Small intestine (tissue), 7 donors: ENCODE data around the gene SPRY4. TPM values are rescaled to one million over a fixed set of nuclear protein-coding genes. Genes with fewer than 3 reads are reported as not detected.
"Not testable (repeated sequence)": the region's sequence is repeated elsewhere in the genome, so short reads cannot be mapped to it uniquely, and the experiment has no call there.

Experiments used
- DNase-seq, 2 donors: peaks; one replicate each; pipeline versions ENCODE4 v3.0.0 to v3.0.0-alpha.2; 2013
- FAIRE-seq: peaks from 2 replicates; lab custom pipeline; 2012; peaks lifted over from hg19 to GRCh38; lab: Jason Lieb, UNC
- H3K27ac ChIP-seq, 3 donors: one replicate each; pipeline ENCODE4 v1.5.1; 2013; ENCODE audit warnings: low read length in 2 of 3, mild to moderate bottlenecking in 2 of 3, control low read depth in 1 of 3, inconsistent platforms in 1 of 3, low read depth in 1 of 3, moderate library complexity in 1 of 3
- H3K27me3 ChIP-seq, 3 donors: one replicate each; pipeline ENCODE4 v1.6.1; 2013; ENCODE audit warnings: low read length in 3 of 3, inconsistent platforms in 1 of 3; ENCODE audit not compliant: control insufficient read depth in 3 of 3, insufficient read depth in 3 of 3
- H3K36me3 ChIP-seq, 3 donors: one replicate each; pipeline ENCODE4 v1.6.1; 2013; ENCODE audit warnings: low read length in 3 of 3, inconsistent platforms in 1 of 3, low read depth in 1 of 3, mild to moderate bottlenecking in 1 of 3, moderate library complexity in 1 of 3; ENCODE audit not compliant: control insufficient read depth in 3 of 3, insufficient read depth in 2 of 3
- H3K4me1 ChIP-seq, 3 donors: one replicate each; pipeline ENCODE4 v1.6.1; 2013; ENCODE audit warnings: low read length in 2 of 3, inconsistent platforms in 1 of 3, low read depth in 1 of 3, mild to moderate bottlenecking in 1 of 3, moderate library complexity in 1 of 3; ENCODE audit not compliant: control insufficient read depth in 3 of 3, insufficient read depth in 2 of 3
- H3K4me3 ChIP-seq, 3 donors: one replicate each; pipeline ENCODE4 v1.5.1; 2013; ENCODE audit warnings: low read length in 3 of 3, control low read depth in 1 of 3, inconsistent platforms in 1 of 3, low read depth in 1 of 3, mild to moderate bottlenecking in 1 of 3, moderate library complexity in 1 of 3
- H3K9me3 ChIP-seq, 2 donors: one replicate each; pipeline ENCODE4 v1.6.1; 2013; ENCODE audit warnings: low read depth in 1 of 2, low read length in 1 of 2; ENCODE audit not compliant: control insufficient read depth in 2 of 2, insufficient read depth in 1 of 2
- WGBS, 3 donors: extraction: QIAGEN DNeasy Blood & Tissue Kit; methylation state at CpG; one replicate each; pipeline ENCODE4 v1.1.7; 2013; 5-methylcytosine and 5-hydroxymethylcytosine counted together
- polyA plus RNA-seq, 4 donors: library from polyadenylated mRNA; stranded (reverse) in 3 of 4; unstranded in 1 of 4; fragments of 200-250 nt in 3 of 4; fragments of 120-200 nt in 1 of 4; gene quantifications; one replicate each; pipeline versions ENCODE4 v1.2.1 to v1.2.3, GENCODE V29; 2013
- donor health status: healthy with polysubstance abuse.
- donor health status: control.
- donor health status: control.
- donor health status: Bipolar disorder and iron deficiency.
- donor health status: healthy.

Gene SPRY4
- polyA plus RNA-seq, 4 donors = 1.4 to 37.0 (median 6.9) TPM

GRCh38 chr5:142301540-142301939 lies 23.3 kb downstream of the SPRY4 start:
- no peak overlapping the region for H3K4me3 ChIP-seq
- 4 to 31% (median 18%) methylated on average over 4 of the region's 4 CpGs for WGBS, 3 donors
- FAIRE-seq (no peak), DNase-seq (peak; percentile 44 to 73)
- H3K9me3 ChIP-seq = peaks cover 0 to 2% of the 10 kb centered on the region in 2 donors
- H3K27ac ChIP-seq = peak overlapping the region in 1 of 3 donors; percentile 49
- H3K36me3 ChIP-seq = no peaks in the 10 kb centered on the region
- H3K4me1 ChIP-seq = peaks cover 1 to 44% (median 14%) of the 10 kb centered on the region in 3 donors
- no peaks in the 10 kb centered on the region for H3K27me3 ChIP-seq

- no peak for FAIRE-seq
- no peaks in the 10 kb centered on the region for H3K36me3 ChIP-seq
- H3K9me3 ChIP-seq = peaks cover 0 to 2% of the 10 kb centered on the region in 2 donors
- DNase-seq = no peak
- H3K4me3 ChIP-seq = no peak overlapping the region
- WGBS, 3 donors = 89 to 94% (median 91%) methylated on average over 8 of the region's 8 CpGs
- peaks cover 0 to 36% (median 14%) of the 10 kb centered on the region in 3 donors for H3K4me1 ChIP-seq
- peak overlapping the region in 1 of 3 donors; percentile 49 for H3K27ac ChIP-seq
- H3K27me3 ChIP-seq = no peaks in the 10 kb centered on the region
These were observed 24.1 kb downstream of the SPRY4 start for GRCh38 chr5:142300677-142301076.

GRCh38 chr5:142298789-142299188 lies 26.0 kb downstream of the SPRY4 start:
- no peak overlapping the region for H3K27ac ChIP-seq
- 15 to 62% (median 29%) methylated on average over 6 of the region's 6 CpGs for WGBS, 3 donors
- no peaks in the 10 kb centered on the region for H3K36me3 ChIP-seq
- peaks cover 0 to 28% (median 6%) of the 10 kb centered on the region in 3 donors for H3K4me1 ChIP-seq
- no peak for FAIRE-seq
- DNase-seq = peak; percentile 72 to 77
- H3K27me3 ChIP-seq = no peaks in the 10 kb centered on the region
- no peak overlapping the region for H3K4me3 ChIP-seq
- peaks cover 0 to 2% of the 10 kb centered on the region in 2 donors for H3K9me3 ChIP-seq

- WGBS, 3 donors = 87 to 98% (median 89%) methylated on average over 5 of the region's 5 CpGs
- not testable (repeated sequence) for H3K4me3 ChIP-seq, FAIRE-seq, DNase-seq, H3K36me3 ChIP-seq, H3K27me3 ChIP-seq, H3K27ac ChIP-seq, H3K9me3 ChIP-seq
- peaks cover 0 to 28% (median 6%) of the 10 kb centered on the region in 3 donors for H3K4me1 ChIP-seq
These were observed 27.0 kb downstream of the SPRY4 start for GRCh38 chr5:142297786-142298185.

GRCh38 chr5:142296914-142297417 lies 27.9 kb downstream of the SPRY4 start:
- no peak for DNase-seq
- peak overlapping the region in 2 of 3 donors; percentile 9 to 53 for H3K27ac ChIP-seq
- H3K9me3 ChIP-seq = peaks cover 0 to 2% of the 10 kb centered on the region in 2 donors
- WGBS, 3 donors = 52 to 81% (median 74%) methylated on average over 7 of the region's 7 CpGs
- peaks cover 0 to 24% (median 3%) of the 10 kb centered on the region in 3 donors for H3K4me1 ChIP-seq
- H3K27me3 ChIP-seq = no peaks in the 10 kb centered on the region
- no peak for FAIRE-seq
- no peak overlapping the region for H3K4me3 ChIP-seq
- no peaks in the 10 kb centered on the region for H3K36me3 ChIP-seq

- no peak for FAIRE-seq
- H3K27me3 ChIP-seq = no peaks in the 10 kb centered on the region
- peak overlapping the region in 2 of 3 donors; percentile 9 to 53 for H3K27ac ChIP-seq
- H3K4me1 ChIP-seq = peaks cover 0 to 17% (median 2%) of the 10 kb centered on the region in 3 donors
- no peaks in the 10 kb centered on the region for H3K36me3 ChIP-seq
- no peak for DNase-seq
- H3K4me3 ChIP-seq = no peak overlapping the region
- peaks cover 0 to 2% of the 10 kb centered on the region in 2 donors for H3K9me3 ChIP-seq
- WGBS, 3 donors = 65 to 84% (median 69%) methylated on average over 8 of the region's 8 CpGs
These were observed 28.6 kb downstream of the SPRY4 start for GRCh38 chr5:142295960-142296860.

- H3K4me1 ChIP-seq = peaks cover 0 to 22% (median 2%) of the 10 kb centered on the region in 3 donors
- no peaks in the 10 kb centered on the region for H3K27me3 ChIP-seq
- FAIRE-seq = no peak
- no peaks in the 10 kb centered on the region for H3K36me3 ChIP-seq
- peaks cover 0 to 2% of the 10 kb centered on the region in 2 donors for H3K9me3 ChIP-seq
- no peak for DNase-seq
- peak overlapping the region in 1 of 3 donors; percentile 24 for H3K27ac ChIP-seq
- H3K4me3 ChIP-seq = no peak overlapping the region
- WGBS, 3 donors = 72 to 87% (median 84%) methylated on average over 23 of the region's 23 CpGs
These were observed 29.6 kb downstream of the SPRY4 start for GRCh38 chr5:142295084-142295758.

GRCh38 chr5:142293486-142293885 lies 31.3 kb downstream of the SPRY4 start:
- Histone ChIP-seq H3K27me3 (no peaks in the 10 kb centered on the region), H3K36me3 (no peaks in the 10 kb centered on the region), H3K4me1 (peaks cover 0 to 13% (median 0%) of the 10 kb centered on the region in 3 donors), H3K4me3 (no peak overlapping the region), H3K9me3 (peaks cover 0 to 2% of the 10 kb centered on the region in 2 donors), H3K27ac (no peak overlapping the region)
- no peak for FAIRE-seq
- DNase-seq = no peak
- WGBS, 3 donors = 67 to 83% (median 68%) methylated on average over 5 of the region's 5 CpGs
